PFSK-1 (cell line): ENCODE measurements around the gene DOCK1.

Experiments
- POLR2AphosphoS5 ChIP-seq: IDR thresholded peaks from 2 replicates; pipeline ENCODE4 v1.6.1; 2012; ENCODE audit warnings: low read depth, mild to moderate bottlenecking, control low read depth, low read length, moderate library complexity
- REST ChIP-seq, 2 experiments: IDR thresholded peaks; 2 replicates each; pipeline versions ENCODE4 v1.6.1 to v1.8.0; 2011 to 2012; ENCODE audit warnings: low read depth in 2 of 2, low read length in 2 of 2, control low read depth in 1 of 2, inconsistent platforms in 1 of 2, mild to moderate bottlenecking in 1 of 2, moderate library complexity in 1 of 2; ENCODE audit not compliant: insufficient read depth in 1 of 2
- SIN3A ChIP-seq: IDR thresholded peaks from 2 replicates; pipeline ENCODE4 v1.6.1; 2012; ENCODE audit warnings: mild to moderate bottlenecking, low read length, moderate library complexity, borderline replicate concordance; ENCODE audit not compliant: insufficient read depth

GRCh38 chr10:127464561-127464960 lies 559.3 kb downstream of the DOCK1 start:
- TF ChIP-seq SIN3A (no peak), POLR2AphosphoS5 (no peak), REST (IDR thresholded peaks at IDR 0.05; ENCODE audit: insufficient read depth in 1 of 2, low read depth in 2 of 2, low read length in 2 of 2) (no peak)
